Activated CD8-positive, alpha-beta T cell treated with anti-CD3 and anti-CD28 coated beads, Interleukin-2, amount 10 ng/mL, durations not matched to agents 7 days and 5 days (primary cell): ENCODE data around the gene ZBTB48. TPM values are rescaled to one million over a fixed set of nuclear protein-coding genes. Genes with fewer than 3 reads are reported as not detected.
"Not testable (repeated sequence)": the region's sequence is repeated elsewhere in the genome, so short reads cannot be mapped to it uniquely, and the experiment has no call there.

ENCODE experiments used
- ATAC-seq: fragments of 150-1000 bp; cut with Tn5 transposase; one replicate; pipeline ENCODE4 v1.10.0; 2021; ENCODE audit warnings: moderate library complexity
- CTCF ChIA-PET: fragments of 350-600 bp; sonication (Branson Sonifier 250); formaldehyde crosslinking; loops from one replicate; lab custom pipeline; 2021; ENCODE audit warnings: antibody characterized with exemption; lab: Charles Lee
- POLR2A ChIA-PET: fragments of 350-600 bp; sonication (Branson Sonifier 250); formaldehyde crosslinking; loops from one replicate; lab custom pipeline; 2021; ENCODE audit warnings: antibody characterized with exemption; lab: Charles Lee
- DNase-seq: peaks from one replicate; pipeline ENCODE4 v3.0.0-alpha.2; 2020
- H3K27ac Mint-ChIP-seq: one replicate; pipeline ENCODE4 v1.8.0; 2021; ENCODE audit warnings: mild to moderate bottlenecking, mixed read lengths
- H3K27me3 Mint-ChIP-seq: one replicate; pipeline ENCODE4 v1.8.0; 2021; ENCODE audit warnings: low read depth, mixed read lengths
- H3K36me3 Mint-ChIP-seq: one replicate; pipeline ENCODE4 v1.8.0; 2021; ENCODE audit warnings: low read depth, mixed read lengths
- H3K4me1 Mint-ChIP-seq: one replicate; pipeline ENCODE4 v1.8.0; 2021; ENCODE audit warnings: low read depth, mixed read lengths
- H3K4me3 Mint-ChIP-seq: one replicate; pipeline ENCODE4 v1.8.0; 2021; ENCODE audit warnings: mild to moderate bottlenecking, mixed read lengths
- H3K9me3 Mint-ChIP-seq: one replicate; pipeline ENCODE4 v1.8.0; 2022; ENCODE audit warnings: mixed read lengths; ENCODE audit not compliant: insufficient read depth
- total RNA-seq, 2 experiments: library from RNA; stranded (reverse); gene quantifications; one replicate each; pipeline ENCODE4 v1.2.3, GENCODE V29; 2021

Gene ZBTB48
- total RNA-seq, 2 experiments from 2014 or later: 36.5 to 41.7 TPM

DNA sequence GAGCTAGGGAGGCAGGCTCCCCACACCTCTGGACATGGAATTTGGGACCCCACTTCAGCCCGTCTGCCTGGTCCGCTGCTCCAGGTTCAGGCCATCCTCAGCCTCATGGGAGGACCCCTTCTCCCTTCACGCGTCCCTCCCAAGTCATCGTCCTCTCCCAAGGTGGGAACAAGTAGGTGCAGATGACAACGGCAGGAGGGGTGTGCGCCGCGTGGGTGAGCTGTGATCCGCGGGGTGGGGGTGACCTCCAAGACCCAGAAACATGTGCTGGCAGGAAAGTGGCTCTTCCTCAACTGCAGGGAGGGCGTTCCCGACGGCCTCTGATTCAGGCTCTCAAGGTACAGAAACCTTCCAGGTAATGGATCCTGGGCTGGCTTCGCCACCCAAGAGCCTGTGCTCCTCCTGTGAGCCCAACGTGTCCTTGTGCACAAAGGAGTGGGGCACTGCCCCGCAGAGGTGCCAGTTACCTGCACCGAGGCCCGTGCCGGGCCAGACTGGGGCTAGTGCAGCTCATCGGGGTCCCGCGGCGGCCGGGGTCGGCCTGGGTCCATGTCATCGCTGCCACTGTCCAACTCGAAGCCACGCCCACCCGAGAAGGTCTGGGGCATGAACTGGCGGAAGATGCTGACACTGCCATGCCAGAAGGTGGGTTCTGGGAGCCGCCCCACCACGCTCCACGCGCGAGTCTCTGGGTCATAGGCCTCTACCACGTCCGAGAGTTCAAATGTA, 13.2 kb downstream of the ZBTB48 start:
- Mint-ChIP-seq H3K4me1 (peaks cover 45% of the 10 kb centered on the region), H3K27ac (peak overlapping the region; percentile 79), H3K9me3 (no peaks in the 10 kb centered on the region), H3K4me3 (no peak overlapping the region), H3K27me3 (no peaks in the 10 kb centered on the region), H3K36me3 (peaks cover 65% of the 10 kb centered on the region)
- no peak for DNase-seq
- CTCF ChIA-PET: interaction anchor here (1.0 kb wide), 1 partner anchor 8 kb away, joined by 4 read pairs; no protein-coding TSS in a partner anchor
- POLR2A ChIA-PET: interaction anchor here (1.1 kb wide), 1 partner anchor 11 kb away, joined by 4 read pairs; no protein-coding TSS in a partner anchor
- no peak for ATAC-seq

DNA sequence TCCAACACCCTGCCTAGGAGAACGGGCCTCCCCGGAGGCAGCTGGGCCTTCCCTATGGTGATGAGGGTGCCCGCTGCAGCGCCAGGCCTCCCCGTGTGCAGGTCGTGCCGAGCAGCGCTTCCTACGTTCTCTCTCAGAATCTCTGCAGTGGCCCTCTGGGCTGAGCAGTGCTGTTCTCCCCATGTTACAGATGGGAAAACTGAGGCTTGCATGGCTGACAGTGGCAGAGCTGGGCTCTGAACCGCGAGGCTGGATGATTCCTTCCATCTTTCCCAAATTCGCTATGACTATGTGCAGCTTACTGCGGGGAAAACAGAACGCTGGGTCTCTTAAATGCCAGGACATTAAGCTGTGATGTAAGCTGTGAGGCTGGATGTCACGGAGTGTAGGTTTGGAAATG, 14.0 kb downstream of the ZBTB48 start:
- POLR2A ChIA-PET: no interaction called here

GRCh38 chr1:6594977-6595740, 15.4 kb downstream of the ZBTB48 start:
- no peak for ATAC-seq
- POLR2A ChIA-PET: no interaction called here
- Mint-ChIP-seq H3K4me1 (peaks cover 62% of the 10 kb centered on the region), H3K36me3 (peaks cover 59% of the 10 kb centered on the region), H3K4me3 (no peak overlapping the region), H3K27me3 (no peaks in the 10 kb centered on the region), H3K9me3 (no peaks in the 10 kb centered on the region), H3K27ac (peak overlapping the region; percentile 46)
- CTCF ChIA-PET: no interaction called here
- DNase-seq: no peak

More for the DNA sequence above, 14.0 kb downstream of the ZBTB48 start:
- Mint-ChIP-seq H3K4me3 (no peak overlapping the region), H3K27ac (no peak overlapping the region), H3K4me1 (peaks cover 49% of the 10 kb centered on the region), H3K27me3 (no peaks in the 10 kb centered on the region), H3K9me3 (no peaks in the 10 kb centered on the region), H3K36me3 (peaks cover 59% of the 10 kb centered on the region)
- ATAC-seq: no peak
- DNase-seq: no peak
- CTCF ChIA-PET: no interaction called here

GRCh38 chr1:6596351-6596750, 16.6 kb downstream of the ZBTB48 start:
- CTCF ChIA-PET: no interaction called here
- Mint-ChIP-seq H3K36me3 (peaks cover 64% of the 10 kb centered on the region), H3K27ac (no peak overlapping the region), H3K4me1 (peaks cover 54% of the 10 kb centered on the region), H3K4me3 (no peak overlapping the region), H3K9me3 (no peaks in the 10 kb centered on the region), H3K27me3 (no peaks in the 10 kb centered on the region)
- DNase-seq (no peak), ATAC-seq (no peak)
- POLR2A ChIA-PET: no interaction called here

- POLR2A ChIA-PET: no interaction called here
- Mint-ChIP-seq H3K4me1 (peaks cover 46% of the 10 kb centered on the region), H3K36me3 (peaks cover 66% of the 10 kb centered on the region)
Observed at GRCh38 chr1:6596886-6597776, 17.3 kb downstream of the ZBTB48 start.

GRCh38 chr1:6597777-6598131, 18.0 kb downstream of the ZBTB48 start:
- ChIA-PET POLR2A (no interaction called here), CTCF (interaction anchor here (1.0 kb wide), 1 partner anchor 9 kb away, joined by 3 read pairs; no protein-coding TSS in a partner anchor)
- H3K27ac Mint-ChIP-seq: peak overlapping the region; percentile 49
- no peak for ATAC-seq
- H3K4me3 Mint-ChIP-seq: no peak overlapping the region
- no peak for DNase-seq
- peaks cover 40% of the 10 kb centered on the region for H3K4me1 Mint-ChIP-seq
- peaks cover 63% of the 10 kb centered on the region for H3K36me3 Mint-ChIP-seq
- H3K9me3 Mint-ChIP-seq: no peaks in the 10 kb centered on the region
- no peaks in the 10 kb centered on the region for H3K27me3 Mint-ChIP-seq

More at GRCh38 chr1:6596886-6597776, 17.3 kb downstream of the ZBTB48 start:
- CTCF ChIA-PET: interaction anchor here (1.0 kb wide), 1 partner anchor 8 kb away, joined by 3 read pairs; no protein-coding TSS in a partner anchor
- no peaks in the 10 kb centered on the region for H3K27me3 Mint-ChIP-seq
- no peak overlapping the region for H3K4me3 Mint-ChIP-seq
- DNase-seq (no peak), ATAC-seq (no peak)
- no peaks in the 10 kb centered on the region for H3K9me3 Mint-ChIP-seq
- peak overlapping the region; percentile 15 for H3K27ac Mint-ChIP-seq

DNA sequence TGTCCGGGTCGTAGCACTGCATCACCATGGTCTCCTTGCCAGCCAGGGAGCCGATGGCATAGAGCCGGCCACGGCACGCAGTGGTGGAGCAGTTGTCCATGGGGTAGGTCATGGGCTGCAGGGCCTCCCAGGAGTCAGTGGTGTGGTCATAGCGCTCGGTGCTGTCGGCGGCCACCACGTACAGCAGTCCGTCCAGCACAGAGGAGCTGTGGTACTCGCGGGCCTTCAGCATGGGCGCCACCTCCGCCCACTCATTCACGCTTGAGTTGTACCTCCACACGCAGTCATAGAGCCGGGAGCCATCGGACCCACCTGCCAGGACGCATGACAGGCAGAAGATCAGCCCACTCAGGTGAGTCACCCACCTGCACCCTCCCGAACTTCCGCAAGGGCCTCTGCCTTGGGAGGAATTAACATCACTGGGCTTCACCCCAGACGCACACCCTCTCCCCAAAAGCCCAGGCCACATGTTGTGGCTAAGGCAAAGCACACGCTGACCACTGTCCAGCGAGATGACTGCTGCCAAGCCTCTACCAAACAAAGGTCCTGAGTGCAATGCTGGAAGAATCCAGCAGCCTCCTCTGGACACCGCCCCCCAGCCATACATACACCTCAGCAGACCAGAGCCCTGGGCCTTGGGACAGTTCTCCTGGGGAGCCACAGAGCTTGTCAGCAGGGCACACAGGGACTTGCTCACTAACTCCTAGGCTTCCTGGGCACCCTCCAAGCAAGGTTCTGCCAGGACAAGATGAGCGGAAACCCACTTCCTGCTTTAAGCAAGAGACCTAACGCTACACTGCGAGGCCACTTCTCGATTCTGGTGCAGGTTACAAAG, 19.6 kb downstream of the ZBTB48 start:
- Mint-ChIP-seq H3K27ac (peak overlapping the region; percentile 89), H3K4me3 (peak overlapping the region; percentile 99), H3K36me3 (peaks cover 52% of the 10 kb centered on the region), H3K27me3 (no peaks in the 10 kb centered on the region), H3K9me3 (no peaks in the 10 kb centered on the region), H3K4me1 (peaks cover 40% of the 10 kb centered on the region)
- POLR2A ChIA-PET: interaction anchor here (1.0 to 4.5 kb wide), 6 partner anchors 12 to 108 kb away, joined by 3 to 15 read pairs (median 3); partner anchors contain the start of genes NOL9, TAS1R1 and ZBTB48
- ATAC-seq (peak; percentile 16), DNase-seq (peak; percentile 71)
- CTCF ChIA-PET: interaction anchor here (1.1 to 4.7 kb wide), 8 partner anchors 8 to 47 kb away, joined by 3 to 37 read pairs (median 4); partner anchors contain the start of genes NOL9, TAS1R1 and ZBTB48

GRCh38 chr1:6599991-6600390, 20.2 kb downstream of the ZBTB48 start:
- H3K9me3 Mint-ChIP-seq, ATAC-seq, DNase-seq, H3K27me3 Mint-ChIP-seq: not testable (repeated sequence)
- Mint-ChIP-seq H3K4me3 (peak overlapping the region; percentile 99), H3K4me1 (peaks cover 41% of the 10 kb centered on the region), H3K36me3 (peaks cover 48% of the 10 kb centered on the region), H3K27ac (peak overlapping the region; percentile 93)
- CTCF ChIA-PET: interaction anchor here (1.1 to 4.7 kb wide), 8 partner anchors 9 to 67 kb away, joined by 3 to 37 read pairs (median 4); partner anchors contain the start of genes NOL9, TAS1R1 and ZBTB48
- POLR2A ChIA-PET: interaction anchor here (0.5 to 4.5 kb wide), 7 partner anchors 13 to 573 kb away, joined by 3 to 15 read pairs (median 3); partner anchors contain the start of genes NOL9, TAS1R1 and ZBTB48

GRCh38 chr1:6600410-6601048, 20.7 kb downstream of the ZBTB48 start:
- ChIA-PET POLR2A (interaction anchor here (0.5 to 4.5 kb wide), 8 partner anchors 13 to 573 kb away, joined by 3 to 15 read pairs (median 3); partner anchors contain the start of genes NOL9, TAS1R1 and ZBTB48), CTCF (interaction anchor here (1.1 to 4.7 kb wide), 8 partner anchors 8 to 67 kb away, joined by 3 to 37 read pairs (median 4); partner anchors contain the start of genes NOL9, TAS1R1 and ZBTB48)
- Mint-ChIP-seq H3K27ac (peak overlapping the region; percentile 93), H3K27me3 (no peaks in the 10 kb centered on the region), H3K4me3 (peak overlapping the region; percentile 99), H3K36me3 (peaks cover 42% of the 10 kb centered on the region), H3K9me3 (no peaks in the 10 kb centered on the region), H3K4me1 (peaks cover 38% of the 10 kb centered on the region)
- ATAC-seq (no peak), DNase-seq (no peak)
